AG04450 (cell line): ENCODE measurements around the gene TPM3. TPM values are rescaled to one million over a fixed set of nuclear protein-coding genes. Genes with fewer than 3 reads are reported as not detected.
A peak's percentile ranks its signal among the peaks of the same experiment; 100 is the strongest.
"Not testable (repeated sequence)": the region's sequence is repeated elsewhere in the genome, so short reads cannot be mapped to it uniquely, and the experiment has no call there.

ENCODE experiments used
- CTCF ChIA-PET: fragments of 300-600, 350-600 bp; formaldehyde crosslinking; extraction: SDS; loops from one replicate; lab custom pipeline; 2022; ENCODE audit warnings: antibody characterized with exemption, inconsistent platforms; lab: Charles Lee
- POLR2A ChIA-PET: fragments of 350-600 bp; formaldehyde crosslinking; extraction: SDS; loops from one replicate; lab custom pipeline; 2021; ENCODE audit warnings: antibody characterized with exemption, inconsistent platforms; lab: Yijun Ruan, JAX
- DNase-seq: peaks from one replicate; pipeline ENCODE4 v3.0.0-alpha.2; 2011; ENCODE audit warnings: low read depth, low spot score
- H3K27ac ChIP-seq: one replicate; pipeline ENCODE4 v1.5.1; 2012; ENCODE audit warnings: low read depth, low read length, control low read depth
- H3K27me3 ChIP-seq: one replicate; pipeline ENCODE4 v1.6.0; 2012; ENCODE audit warnings: low read length; ENCODE audit not compliant: control insufficient read depth, insufficient read depth
- H3K4me3 ChIP-seq: 2 replicates; pipeline ENCODE4 v1.5.1; 2011; ENCODE audit warnings: mild to moderate bottlenecking, low read depth, low read length, control low read depth
- H3K9me3 ChIP-seq: 2 replicates; pipeline ENCODE4 v1.5.1; 2012; ENCODE audit warnings: low read length; ENCODE audit not compliant: control insufficient read depth, insufficient read depth
- CTCF ChIP-seq: IDR thresholded peaks from 2 replicates; pipeline ENCODE4 v1.5.1; 2011; ENCODE audit warnings: low read depth, low read length, control low read depth, inconsistent platforms
- polyA plus RNA-seq: library from polyadenylated mRNA; depleted of rRNA; stranded (reverse); fragments of >200 nt; gene quantifications from 2 replicates; pipeline ENCODE4 v1.2.3, GENCODE V29; 2011

The TPM3 gene
- polyA plus RNA-seq, 1 experiment, result 565 TPM

- H3K4me3 ChIP-seq, result no peak overlapping the region
- no peak for DNase-seq
- TF ChIP-seq CTCF, result no peak
- H3K27me3 ChIP-seq, result no peaks in the 10 kb centered on the region
- no peak overlapping the region for H3K27ac ChIP-seq
- ChIA-PET POLR2A (no interaction called here), CTCF (no interaction called here)
- no peaks in the 10 kb centered on the region; the same call in 1 of the 2 replicates for H3K9me3 ChIP-seq
Measured at GRCh38 chr1:154154053-154154452, 37.8 kb downstream of the TPM3 start.

- H3K9me3 ChIP-seq, result no peaks in the 10 kb centered on the region; the same call in 1 of the 2 replicates
- POLR2A ChIA-PET, result no interaction called here
- H3K4me3 ChIP-seq, result no peak overlapping the region
- no peak for DNase-seq
- no peaks in the 10 kb centered on the region for H3K27me3 ChIP-seq
- no peak overlapping the region for H3K27ac ChIP-seq
- TF ChIP-seq CTCF, result no peak
- CTCF ChIA-PET, result interaction anchor here (0.5 kb wide), 1 partner anchor 477 kb away, joined by 3 read pairs; no protein-coding TSS in a partner anchor
Measured at GRCh38 chr1:154151311-154151710, 40.6 kb downstream of the TPM3 start.

DNA sequence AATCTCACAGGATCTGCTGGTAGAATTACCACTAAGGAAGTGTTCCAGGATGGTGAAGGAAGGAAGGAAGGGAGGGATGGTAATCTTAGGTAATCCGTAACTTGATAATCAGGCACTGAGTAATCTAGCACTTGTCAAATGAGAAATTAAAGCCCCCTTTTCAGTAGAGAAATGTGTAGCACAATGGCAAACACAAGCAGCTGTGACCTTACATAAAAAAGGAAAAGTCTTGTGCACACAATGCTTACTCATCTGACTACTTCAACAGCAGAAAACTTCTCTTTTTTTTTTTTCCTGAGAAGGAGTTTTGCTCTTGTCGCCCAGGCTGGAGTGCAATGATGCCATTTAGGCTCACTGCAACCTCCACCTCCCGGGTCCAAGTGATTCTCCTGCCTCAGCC is 43.1 kb downstream of the TPM3 start:
- DNase-seq, result no peak
- no peaks in the 10 kb centered on the region for H3K9me3 ChIP-seq
- no peak overlapping the region for H3K4me3 ChIP-seq
- POLR2A ChIA-PET, result no interaction called here
- H3K27me3 ChIP-seq, result no peaks in the 10 kb centered on the region
- CTCF ChIA-PET, result no interaction called here
- no peak overlapping the region for H3K27ac ChIP-seq
- no peak for TF ChIP-seq CTCF

DNA sequence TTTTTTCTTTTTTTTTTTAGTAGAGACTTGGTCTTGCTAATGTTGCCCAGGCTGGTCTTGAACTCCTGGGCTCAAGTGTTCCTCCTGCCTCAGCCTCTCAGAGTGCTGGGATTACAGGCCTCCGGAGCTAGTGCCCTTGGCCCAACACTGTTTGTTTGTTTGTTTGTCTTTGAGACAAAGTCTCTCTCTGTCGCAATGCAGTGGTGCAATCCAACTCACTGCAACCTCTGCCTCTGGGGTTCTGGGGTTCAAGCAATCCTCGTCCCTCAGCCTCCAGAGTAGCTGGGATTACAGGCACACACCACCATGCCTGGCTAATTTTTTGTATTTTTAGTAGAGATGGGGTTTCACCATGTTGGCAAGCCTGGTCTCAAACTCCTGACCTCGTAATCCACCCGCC is 44.4 kb downstream of the TPM3 start:
- H3K4me3 ChIP-seq, DNase-seq, H3K9me3 ChIP-seq, H3K27ac ChIP-seq, POLR2A ChIA-PET, H3K27me3 ChIP-seq: not testable (repeated sequence)
- CTCF ChIA-PET, result interaction anchor here (0.7 kb wide), 1 partner anchor 448 kb away, joined by 4 read pairs; no protein-coding TSS in a partner anchor

DNA sequence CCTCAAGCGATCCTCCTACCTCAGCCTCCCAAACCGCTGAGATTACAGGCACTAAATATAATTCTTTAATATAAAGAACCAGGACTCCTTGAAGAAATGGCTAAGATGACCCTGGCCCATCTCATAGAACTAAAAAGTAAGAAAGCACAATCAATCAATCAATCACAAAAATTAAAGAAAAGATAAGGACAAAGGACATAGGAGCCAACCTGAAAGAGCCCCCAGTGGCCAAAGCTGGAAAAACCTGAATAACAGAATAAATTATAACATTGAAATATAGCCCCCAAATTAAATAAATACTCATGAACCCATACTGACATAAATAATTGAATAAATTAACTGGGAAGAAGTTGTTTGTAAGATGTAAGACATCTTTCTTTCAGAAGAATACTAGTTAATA is 45.9 kb downstream of the TPM3 start:
- CTCF ChIA-PET, result interaction anchor here (1.0 to 1.1 kb wide), 3 partner anchors 32 to 487 kb away, joined by 3 read pairs; no protein-coding TSS in a partner anchor
- POLR2A ChIA-PET, result no interaction called here
- H3K4me3 ChIP-seq, result no peak overlapping the region
- TF ChIP-seq CTCF, result peak; percentile 41
- no peak overlapping the region for H3K27ac ChIP-seq
- no peaks in the 10 kb centered on the region for H3K9me3 ChIP-seq
- no peaks in the 10 kb centered on the region for H3K27me3 ChIP-seq
- no peak for DNase-seq

- Histone ChIP-seq H3K4me3 (no peak overlapping the region), H3K27ac (no peak overlapping the region), H3K9me3 (no peaks in the 10 kb centered on the region), H3K27me3 (no peaks in the 10 kb centered on the region)
- POLR2A ChIA-PET, result no interaction called here
- DNase-seq, result no peak
- TF ChIP-seq CTCF, result no peak
- CTCF ChIA-PET, result interaction anchor here (0.6 kb wide), 1 partner anchor 27 kb away, joined by 3 read pairs; no protein-coding TSS in a partner anchor
Measured at GRCh38 chr1:154142358-154142757, 49.5 kb downstream of the TPM3 start.
